GM21526 (cell line): ENCODE results near the gene ZNF555.
"Not testable (repeated sequence)": the region's sequence is repeated elsewhere in the genome, so short reads cannot be mapped to it uniquely, and the experiment has no call there.

Experiments
- ATAC-seq: cut with Tn5 transposase; IDR thresholded peaks from one replicate; pipeline ENCODE4 v1.9.1; 2021; ENCODE audit warnings: moderate library complexity; ENCODE audit not compliant: unreplicated experiment, low FRiP score

ZNF555 gene

GRCh38 chr19:2865334-2866100, 24.2 kb downstream of the ZNF555 start:
- ATAC-seq: no peak

GRCh38 chr19:2866495-2867024, 25.3 kb downstream of the ZNF555 start:
- no peak for ATAC-seq

GRCh38 chr19:2867025-2867991, 26.0 kb downstream of the ZNF555 start, which contains the start of gene ZNF556:
Gene ZNF556, plus strand, starts transcription at chr19:2867335. Its CDS starts 87 bp downstream, at chr19:2867422.
- ATAC-seq: no peak

- no peak for ATAC-seq
These were observed 28.3 kb downstream of the ZNF555 start for GRCh38 chr19:2869618-2870017.

GRCh38 chr19:2872175-2872574, 30.9 kb downstream of the ZNF555 start:
- not testable (repeated sequence) for ATAC-seq

- no peak for ATAC-seq
These were observed 36.4 kb downstream of the ZNF555 start for GRCh38 chr19:2877398-2878331.

- no peak for ATAC-seq
These were observed 42.6 kb downstream of the ZNF555 start for GRCh38 chr19:2883686-2884439.

- no peak for ATAC-seq
These were observed 44.5 kb downstream of the ZNF555 start for GRCh38 chr19:2885736-2886135.

- ATAC-seq: no peak
These were observed 46.2 kb downstream of the ZNF555 start for GRCh38 chr19:2887391-2887914.

GRCh38 chr19:2888731-2889224, 47.5 kb downstream of the ZNF555 start:
- no peak for ATAC-seq

- not testable (repeated sequence) for ATAC-seq
These were observed 49.3 kb downstream of the ZNF555 start for GRCh38 chr19:2890531-2890930.

GRCh38 chr19:2896694-2897093, 55.4 kb downstream of the ZNF555 start:
- no peak for ATAC-seq

- ATAC-seq: peak; percentile 70
These were observed 59.3 kb downstream of the ZNF555 start, which contains the start of gene ZNF57 for GRCh38 chr19:2900296-2901252. Gene ZNF57, plus strand, starts transcription at chr19:2900928. Its CDS starts 118 bp downstream, at chr19:2901046.

- ATAC-seq: no peak
These were observed 61.4 kb downstream of the ZNF555 start for GRCh38 chr19:2902590-2903218.

- ATAC-seq: not testable (repeated sequence)
These were observed 62.1 kb downstream of the ZNF555 start for GRCh38 chr19:2903326-2903725.

- ATAC-seq: no peak
These were observed 64.7 kb downstream of the ZNF555 start for GRCh38 chr19:2905918-2906519.
